Measurements from ENCODE around the gene MOV10L1. TPM values are rescaled to one million over a fixed set of nuclear protein-coding genes. Genes with fewer than 3 reads are reported as not detected.

The MOV10L1 gene
- 28.6 and 46.7 TPM in 2 replicates for total RNA-seq

DNA sequence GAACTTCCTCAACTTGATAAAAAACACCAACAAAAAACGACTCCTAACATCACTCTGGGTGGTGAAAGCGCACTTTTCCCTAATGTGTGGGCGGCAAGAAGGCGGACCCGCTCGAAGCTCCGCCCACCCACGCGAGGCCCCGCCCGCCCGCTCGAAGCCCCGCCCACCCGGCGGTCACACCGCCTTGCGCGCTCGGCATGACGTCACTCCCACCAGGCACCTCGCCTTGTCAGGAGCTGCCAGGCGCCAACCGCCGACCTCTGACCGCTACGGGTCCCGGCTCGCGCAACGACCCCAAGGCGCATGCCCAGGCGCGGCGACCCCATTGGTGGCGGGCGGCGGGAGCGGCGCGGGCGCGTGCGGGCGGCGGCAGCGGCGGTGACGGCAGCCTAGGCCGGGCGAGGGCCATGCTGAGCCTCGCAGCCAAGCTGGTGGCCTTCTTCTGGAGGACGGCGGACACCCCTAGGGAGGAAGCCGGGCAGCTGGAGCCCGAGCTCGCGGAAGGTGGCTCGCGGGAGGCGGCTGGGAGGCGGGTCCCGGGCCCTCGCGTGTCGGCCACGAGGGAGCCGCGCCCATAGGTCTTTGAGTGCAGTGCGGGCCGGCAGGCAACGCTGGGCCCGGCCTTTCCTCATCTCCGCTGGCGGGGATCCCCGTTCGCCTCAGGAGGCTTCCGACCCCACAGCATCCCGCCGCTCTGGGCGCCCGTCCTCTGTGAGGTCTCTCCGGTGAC lies at the start of gene MOV10L1:
TSS of gene MOV10L1 (plus strand) at position 325 of the 730 bp plus-strand sequence. CDS start at position 408, 83 bp downstream.

GRCh38 chr22:50058061-50058905 lies 31.5 kb upstream of the MOV10L1 start, which contains the start of gene TTLL8:
TSS of gene TTLL8 (minus strand) at chr22:50058298.

DNA sequence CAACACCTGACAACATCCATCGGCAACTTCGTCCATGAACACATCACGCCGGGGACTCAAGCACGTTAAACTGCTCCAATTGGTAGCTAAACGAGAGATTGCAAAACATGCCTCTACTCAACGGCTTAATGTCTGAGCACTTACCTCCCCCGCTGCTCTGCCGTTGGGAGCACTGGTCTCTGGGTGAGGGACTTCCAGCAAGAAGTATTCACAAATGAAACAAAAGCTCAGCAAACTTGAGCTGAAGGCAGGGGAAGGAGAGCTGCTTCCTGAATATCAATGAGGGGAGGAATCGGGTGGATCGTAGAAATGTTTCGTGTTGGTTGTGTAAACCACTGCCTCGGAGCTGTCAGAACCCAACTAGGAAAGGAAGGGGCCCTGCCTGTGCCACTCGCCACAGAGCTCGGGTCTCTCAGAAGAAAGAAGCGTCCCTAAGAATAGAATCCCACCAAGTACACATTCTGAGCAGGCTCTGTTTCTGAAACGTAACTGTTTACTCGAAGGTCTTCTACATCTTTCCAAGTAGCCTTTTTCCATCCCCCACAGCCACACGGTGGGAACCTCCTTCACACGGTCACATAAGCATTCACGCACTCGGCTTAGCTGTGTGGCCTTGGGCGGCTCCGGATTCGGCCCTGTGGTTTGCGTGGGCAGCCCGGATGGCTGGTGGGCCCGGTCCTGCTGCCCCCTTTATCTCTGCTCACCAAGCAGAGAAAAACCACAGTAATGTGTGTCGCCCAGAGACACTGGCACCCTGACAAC lies 4.4 kb upstream of the MOV10L1 start, which contains the start of gene MLC1:
TSS of gene MLC1 (minus strand) at position 216 of the 762 bp plus-strand sequence. CDS start 524 bp downstream, outside the sequence.

GRCh38 chr22:50170453-50171318 lies 80.9 kb downstream of the MOV10L1 start, which contains the start of gene PANX2:
TSS of gene PANX2 (plus strand) at chr22:50170731. CDS start at chr22:50170731, 0 bp downstream.

DNA sequence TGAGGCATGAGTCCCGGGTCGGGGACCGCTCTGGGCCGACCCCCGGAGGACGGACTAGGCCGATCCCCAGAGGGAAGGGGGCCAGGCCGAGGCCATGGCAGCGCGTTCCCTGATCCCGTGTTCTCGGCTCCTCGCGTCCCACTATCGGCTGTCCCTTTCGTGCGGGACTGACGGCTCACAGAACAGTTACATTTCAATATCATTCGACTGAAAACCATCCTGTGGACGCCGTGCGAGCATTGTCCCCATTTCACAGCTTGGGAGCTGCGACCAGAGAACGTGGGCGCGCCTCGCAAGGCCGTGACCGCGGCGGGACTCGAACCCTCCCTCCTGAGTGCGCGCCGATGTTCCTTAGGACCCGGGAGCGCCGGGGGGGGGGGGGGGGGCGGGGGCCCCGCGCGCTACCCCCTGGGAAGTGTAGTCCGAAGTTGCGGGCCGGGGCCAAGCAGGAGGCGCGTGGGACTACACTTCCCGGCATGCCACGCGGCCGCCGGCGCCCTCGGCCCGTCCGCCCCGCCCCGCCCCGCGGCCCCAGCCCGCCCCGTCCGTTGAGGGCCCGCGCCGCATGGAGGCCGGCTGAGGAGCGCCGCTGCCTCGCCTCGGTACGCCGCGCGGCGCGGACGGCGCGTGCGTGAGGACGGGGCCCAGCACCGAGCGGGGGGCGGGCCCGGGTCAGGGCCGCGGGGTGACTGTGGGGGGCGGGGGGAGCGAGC lies 95.7 kb downstream of the MOV10L1 start, which contains the start of gene TRABD:
TSS of gene TRABD (plus strand) at position 539 of the 713 bp plus-strand sequence. CDS start 7,148 bp downstream, outside the sequence.

DNA sequence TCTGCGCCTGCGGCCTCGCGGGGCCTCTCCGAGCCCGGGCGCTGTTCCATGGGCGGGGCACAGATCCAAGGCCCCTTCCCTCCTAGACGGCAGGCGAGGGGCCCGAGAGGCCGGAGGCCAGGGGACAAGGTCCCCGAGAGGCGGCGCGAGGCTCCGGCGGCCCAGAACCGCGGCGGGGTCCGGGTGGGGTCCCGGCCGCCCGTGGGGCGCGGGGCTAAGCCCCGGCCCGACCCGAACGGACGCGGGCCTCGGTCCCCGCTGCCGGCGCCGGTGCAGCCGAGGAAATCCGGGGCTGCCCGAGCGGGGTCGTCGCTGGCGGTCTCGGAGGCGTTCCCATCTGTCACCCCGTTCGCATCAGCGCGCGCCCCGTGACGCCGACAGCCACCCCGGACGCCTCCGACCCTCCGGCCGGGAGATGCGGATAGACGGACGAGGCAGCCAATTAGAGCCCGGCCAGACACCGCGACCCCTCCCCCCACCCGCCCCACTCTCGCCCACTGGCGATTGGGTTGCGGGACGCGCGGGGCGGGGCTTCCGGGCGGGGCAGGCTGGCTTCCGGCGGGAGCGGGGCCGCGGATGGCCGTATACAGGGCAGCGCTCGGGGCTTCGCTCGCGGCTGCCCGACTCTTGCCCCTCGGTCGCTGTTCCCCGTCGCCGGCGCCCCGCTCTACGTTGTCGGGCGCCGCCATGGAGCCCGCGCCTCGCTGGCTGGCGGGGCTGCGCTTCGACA lies 110.8 kb downstream of the MOV10L1 start, which contains the start of gene SELENOO:
TSS of gene SELENOO (plus strand) at position 551 of the 730 bp plus-strand sequence. CDS start at position 577, 26 bp downstream.

Other genes starting within 250 kb of the MOV10L1 start
- 22.9 and 23.2 TPM in 2 replicates for gene ZBED4, start 236.2 kb upstream of the MOV10L1 start, total RNA-seq
- 15.4 and 29.7 TPM in 2 replicates for gene ALG12, start 171.6 kb upstream of the MOV10L1 start, total RNA-seq
- gene CRELD2, start 171.4 kb upstream of the MOV10L1 start, total RNA-seq = 36.6 and 45.4 TPM in 2 replicates
- gene PIM3, start 129.2 kb upstream of the MOV10L1 start, total RNA-seq = 199 TPM in 2 replicates
- under 0.01 and 0.33 TPM in 2 replicates for gene IL17REL, start 77.2 kb upstream of the MOV10L1 start, total RNA-seq
- gene TTLL8, start 31.7 kb upstream of the MOV10L1 start, total RNA-seq = not detected in 2 replicates
- not detected in 2 replicates for gene MLC1, start 4.6 kb upstream of the MOV10L1 start, total RNA-seq
- 0.67 and 1.6 TPM in 2 replicates for gene PANX2, start 80.7 kb downstream of the MOV10L1 start, total RNA-seq
- 29.2 and 35.3 TPM in 2 replicates for gene TRABD, start 95.9 kb downstream of the MOV10L1 start, total RNA-seq
- 15.9 and 24.8 TPM in 2 replicates for gene SELENOO, start 111.0 kb downstream of the MOV10L1 start, total RNA-seq
- 29.1 and 31.0 TPM in 2 replicates for gene TUBGCP6, start 155.0 kb downstream of the MOV10L1 start, total RNA-seq
- gene HDAC10, start 161.3 kb downstream of the MOV10L1 start, total RNA-seq = 24.7 and 24.8 TPM in 2 replicates
- gene MAPK12, start 171.7 kb downstream of the MOV10L1 start, total RNA-seq = 73.3 and 79.7 TPM in 2 replicates
- 25.5 and 38.5 TPM in 2 replicates for gene MAPK11, start 180.4 kb downstream of the MOV10L1 start, total RNA-seq
- 92.4 and 113 TPM in 2 replicates for gene PLXNB2, start 217.6 kb downstream of the MOV10L1 start, total RNA-seq
- 2.1 and 4.2 TPM in 2 replicates for gene DENND6B, start 237.0 kb downstream of the MOV10L1 start, total RNA-seq